Mesenchymal stem cell (in vitro differentiated cells and primary cell): ENCODE data around the gene KIAA0825.

Experiments
- DNase-seq: peaks from one replicate; pipeline ENCODE4 v3.0.0-alpha.2; 2013
- H2AFZ ChIP-seq: one replicate; pipeline ENCODE4 v1.6.1; 2013; ENCODE audit warnings: low read depth, mild to moderate bottlenecking, control low read depth, inconsistent platforms, low read length, moderate library complexity
- H2AK5ac ChIP-seq: 2 replicates; pipeline ENCODE4 v1.6.1; 2013; ENCODE audit warnings: low read length, moderate library complexity, mild to moderate bottlenecking, inconsistent platforms; ENCODE audit not compliant: severe bottlenecking
- H2BK120ac ChIP-seq: one replicate; pipeline ENCODE4 v1.6.1; 2013; ENCODE audit warnings: low read depth, mild to moderate bottlenecking, inconsistent platforms, low read length, moderate library complexity
- H2BK12ac ChIP-seq, 2 experiments: one replicate each; pipeline ENCODE4 v1.6.1; 2013; ENCODE audit warnings: inconsistent platforms in 2 of 2, low read length in 2 of 2, mild to moderate bottlenecking in 2 of 2, moderate library complexity in 2 of 2, control low read depth in 1 of 2
- H2BK15ac ChIP-seq: one replicate; pipeline ENCODE4 v1.6.1; 2013; ENCODE audit warnings: mild to moderate bottlenecking, low read depth, inconsistent platforms; ENCODE audit not compliant: poor library complexity, severe bottlenecking
- H2BK5ac ChIP-seq: 2 replicates; pipeline ENCODE4 v1.6.1; 2013; ENCODE audit warnings: low read depth, mild to moderate bottlenecking, low read length, control low read depth, inconsistent platforms; ENCODE audit not compliant: poor library complexity, severe bottlenecking
- H3K14ac ChIP-seq, 2 experiments: one replicate each; pipeline ENCODE4 v1.6.1; 2013; ENCODE audit warnings: inconsistent platforms in 2 of 2, low read length in 2 of 2, control low read depth in 1 of 2, mild to moderate bottlenecking in 1 of 2, moderate library complexity in 1 of 2
- H3K18ac ChIP-seq, 2 experiments: one replicate each; pipeline ENCODE4 v1.6.1; 2013; ENCODE audit warnings: inconsistent platforms in 2 of 2, low read length in 2 of 2, control low read depth in 1 of 2, low read depth in 1 of 2, mild to moderate bottlenecking in 1 of 2
- H3K23ac ChIP-seq, 2 experiments: one replicate each; pipeline ENCODE4 v1.6.1; 2013; ENCODE audit warnings: inconsistent platforms in 2 of 2, low read length in 2 of 2, mild to moderate bottlenecking in 2 of 2, moderate library complexity in 2 of 2, control low read depth in 1 of 2
- H3K27ac ChIP-seq: 2 replicates; pipeline ENCODE4 v1.5.1; 2013; ENCODE audit warnings: mild to moderate bottlenecking, moderate library complexity, low read length, control low read depth, inconsistent platforms; ENCODE audit not compliant: poor library complexity, severe bottlenecking
- H3K27me3 ChIP-seq, 2 experiments: 2 replicates each; pipeline versions ENCODE4 v1.6.1 to v1.7.0; 2013; ENCODE audit warnings: low read length in 2 of 2, mild to moderate bottlenecking in 2 of 2, moderate library complexity in 2 of 2, control low read depth in 1 of 2, inconsistent platforms in 1 of 2; ENCODE audit not compliant: control insufficient read depth in 1 of 2, insufficient read depth in 1 of 2
- H3K36me3 ChIP-seq, 2 experiments: 2 replicates each; pipeline versions ENCODE4 v1.6.1 to v1.7.0; 2013; ENCODE audit warnings: low read length in 2 of 2, control low read depth in 1 of 2, inconsistent platforms in 1 of 2, low read depth in 1 of 2, mild to moderate bottlenecking in 1 of 2; ENCODE audit not compliant: insufficient read depth in 2 of 2, control insufficient read depth in 1 of 2
- H3K4ac ChIP-seq, 2 experiments: one replicate each; pipeline ENCODE4 v1.6.1; 2013; ENCODE audit warnings: inconsistent platforms in 2 of 2, low read length in 2 of 2, mild to moderate bottlenecking in 2 of 2, moderate library complexity in 2 of 2, control low read depth in 1 of 2, low read depth in 1 of 2
- H3K4me1 ChIP-seq: 2 replicates; pipeline ENCODE4 v1.6.1; 2013; ENCODE audit warnings: low read depth, low read length, control low read depth; ENCODE audit not compliant: control insufficient read depth, insufficient read depth
- H3K4me2 ChIP-seq: 2 replicates; pipeline ENCODE4 v1.6.1; 2013; ENCODE audit warnings: low read length, mild to moderate bottlenecking, inconsistent platforms; ENCODE audit not compliant: poor library complexity, severe bottlenecking
- H3K4me3 ChIP-seq, 2 experiments: 2 replicates each; pipeline versions ENCODE4 v1.5.1 to v1.7.0; 2013; ENCODE audit warnings: low read length in 2 of 2, mild to moderate bottlenecking in 2 of 2, control low read depth in 1 of 2, low read depth in 1 of 2; ENCODE audit not compliant: insufficient read depth in 1 of 2
- H3K79me1 ChIP-seq: replicated peaks from 2 replicates; pipeline ENCODE4 v1.6.1; 2013; ENCODE audit warnings: mild to moderate bottlenecking, control low read depth, low read length, inconsistent platforms; ENCODE audit not compliant: poor library complexity, severe bottlenecking
- H3K9ac ChIP-seq: 2 replicates; pipeline ENCODE4 v1.7.0; 2013; ENCODE audit warnings: mild to moderate bottlenecking, low read length, moderate library complexity
- H3K9me3 ChIP-seq: 2 replicates; pipeline ENCODE4 v1.7.0; 2013; ENCODE audit warnings: mild to moderate bottlenecking, low read length; ENCODE audit not compliant: control insufficient read depth
- H4K8ac ChIP-seq: one replicate; pipeline ENCODE4 v1.6.1; 2013; ENCODE audit warnings: inconsistent platforms, mild to moderate bottlenecking, low read length, moderate library complexity
- H4K91ac ChIP-seq: one replicate; pipeline ENCODE4 v1.6.1; 2013; ENCODE audit warnings: mild to moderate bottlenecking, low read length, inconsistent platforms
- WGBS: methylation state at CpG from one replicate; pipeline ENCODE4 v1.1.7; 2013; ENCODE audit warnings: mixed read lengths; 5-methylcytosine and 5-hydroxymethylcytosine counted together

Gene KIAA0825

GRCh38 chr5:94432499-94432898 is 185.9 kb downstream of the KIAA0825 start:
- Histone ChIP-seq H4K8ac (no peak overlapping the region), H3K27me3 (no peaks in the 10 kb centered on the region), H4K91ac (no peak overlapping the region)

DNA sequence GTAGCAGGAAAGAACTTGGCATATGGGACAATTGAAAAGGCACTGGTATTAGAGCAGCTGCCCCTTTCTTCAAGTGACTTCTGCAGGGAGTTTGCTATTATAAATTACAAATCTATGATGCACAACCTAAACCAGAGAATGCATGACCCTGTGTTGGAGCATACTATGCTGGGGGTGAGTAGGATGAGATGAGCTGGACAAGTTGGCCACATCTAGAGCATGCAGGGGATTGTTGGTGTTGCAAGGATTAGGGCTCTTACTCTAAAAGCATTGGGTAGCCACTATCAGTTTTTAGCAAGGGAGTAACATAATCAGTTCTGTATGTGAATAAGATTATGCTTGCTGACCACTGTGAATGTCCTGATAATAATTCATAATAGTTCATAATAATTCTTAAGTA is 186.7 kb downstream of the KIAA0825 start:
- no peak overlapping the region for H3K23ac ChIP-seq
- H4K91ac ChIP-seq: no peak overlapping the region
- DNase-seq: no peak
- no peak overlapping the region for H2AK5ac ChIP-seq
- H3K27ac ChIP-seq: no peak overlapping the region
- H3K14ac ChIP-seq: no peak overlapping the region
- H3K79me1 ChIP-seq: no peaks in the 10 kb centered on the region
- H2BK15ac ChIP-seq: no peak overlapping the region
- H3K4me1 ChIP-seq: no peaks in the 10 kb centered on the region
- H3K9ac ChIP-seq: no peak overlapping the region
- no peak overlapping the region for H3K4me2 ChIP-seq
- no peak overlapping the region for H3K4ac ChIP-seq
- no peak overlapping the region for H2BK5ac ChIP-seq
- no peak overlapping the region for H3K4me3 ChIP-seq
- peaks cover 0 to 2% of the 10 kb centered on the region in 2 experiments for H3K36me3 ChIP-seq
- no peak overlapping the region for H4K8ac ChIP-seq
- no peaks in the 10 kb centered on the region for H3K9me3 ChIP-seq
- no peaks in the 10 kb centered on the region for H3K27me3 ChIP-seq
- no peak overlapping the region for H2BK120ac ChIP-seq
- H2AFZ ChIP-seq: no peak overlapping the region
- H2BK12ac ChIP-seq: no peak overlapping the region
- no peak overlapping the region for H3K18ac ChIP-seq

More at GRCh38 chr5:94432499-94432898, 185.9 kb downstream of the KIAA0825 start:
- Histone ChIP-seq H2BK12ac (no peak overlapping the region), H3K18ac (no peak overlapping the region), H3K4me1 (no peaks in the 10 kb centered on the region), H3K9me3 (no peaks in the 10 kb centered on the region), H3K14ac (no peak overlapping the region), H2AFZ (no peak overlapping the region), H3K4ac (no peak overlapping the region), H2AK5ac (no peak overlapping the region), H3K27ac (no peak overlapping the region), H3K4me2 (no peak overlapping the region), H3K9ac (no peak overlapping the region), H3K79me1 (no peaks in the 10 kb centered on the region), H2BK120ac (no peak overlapping the region), H3K4me3 (no peak overlapping the region), H2BK15ac (no peak overlapping the region), H2BK5ac (no peak overlapping the region), H3K36me3 (peaks cover 0 to 2% of the 10 kb centered on the region in 2 experiments), H3K23ac (no peak overlapping the region)
- peak; percentile 63 for DNase-seq

- no peaks in the 10 kb centered on the region for H3K9me3 ChIP-seq
- peaks cover 0 to 2% of the 10 kb centered on the region in 2 experiments for H3K36me3 ChIP-seq
- no peak for DNase-seq
Measured at GRCh38 chr5:94429566-94429965, 188.8 kb downstream of the KIAA0825 start.

GRCh38 chr5:94425396-94425795 is 193.0 kb downstream of the KIAA0825 start:
- Histone ChIP-seq H3K4me3 (no peak overlapping the region), H2BK120ac (no peak overlapping the region), H3K27me3 (no peaks in the 10 kb centered on the region), H2AK5ac (no peak overlapping the region), H3K4me2 (no peak overlapping the region), H3K14ac (no peak overlapping the region), H4K91ac (no peak overlapping the region), H3K4me1 (no peaks in the 10 kb centered on the region), H3K36me3 (peaks cover 0 to 2% of the 10 kb centered on the region in 2 experiments), H3K79me1 (no peaks in the 10 kb centered on the region), H4K8ac (no peak overlapping the region), H3K4ac (no peak overlapping the region), H2AFZ (no peak overlapping the region), H3K9me3 (no peaks in the 10 kb centered on the region), H3K27ac (no peak overlapping the region), H2BK15ac (no peak overlapping the region), H2BK5ac (no peak overlapping the region), H3K18ac (no peak overlapping the region), H3K9ac (no peak overlapping the region), H2BK12ac (no peak overlapping the region), H3K23ac (no peak overlapping the region)
- DNase-seq: no peak
- WGBS: 93% methylated on average over 1 of the region's 2 CpGs

More at GRCh38 chr5:94429566-94429965, 188.8 kb downstream of the KIAA0825 start:
- no peaks in the 10 kb centered on the region for H3K79me1 ChIP-seq
- no peak overlapping the region for H3K18ac ChIP-seq
- no peak overlapping the region for H2AFZ ChIP-seq
- H4K8ac ChIP-seq: no peak overlapping the region
- no peaks in the 10 kb centered on the region for H3K4me1 ChIP-seq
- H4K91ac ChIP-seq: no peak overlapping the region
- no peak overlapping the region for H2AK5ac ChIP-seq
- no peak overlapping the region for H2BK5ac ChIP-seq
- no peak overlapping the region for H2BK120ac ChIP-seq
- H2BK15ac ChIP-seq: no peak overlapping the region
- 84% methylated on average over 6 of the region's 6 CpGs for WGBS
- no peak overlapping the region for H2BK12ac ChIP-seq
- no peak overlapping the region for H3K4me3 ChIP-seq
- no peak overlapping the region for H3K4me2 ChIP-seq
- no peak overlapping the region for H3K4ac ChIP-seq
- H3K23ac ChIP-seq: no peak overlapping the region
- H3K27ac ChIP-seq: no peak overlapping the region
- H3K27me3 ChIP-seq: no peaks in the 10 kb centered on the region
- no peak overlapping the region for H3K14ac ChIP-seq
- H3K9ac ChIP-seq: no peak overlapping the region
